ENCODE data around the gene PRKCB. TPM values are rescaled to one million over a fixed set of nuclear protein-coding genes. Genes with fewer than 3 reads are reported as not detected.

Gene PRKCB
- total RNA-seq, 1 donor from 2014 or later, result not detected

DNA sequence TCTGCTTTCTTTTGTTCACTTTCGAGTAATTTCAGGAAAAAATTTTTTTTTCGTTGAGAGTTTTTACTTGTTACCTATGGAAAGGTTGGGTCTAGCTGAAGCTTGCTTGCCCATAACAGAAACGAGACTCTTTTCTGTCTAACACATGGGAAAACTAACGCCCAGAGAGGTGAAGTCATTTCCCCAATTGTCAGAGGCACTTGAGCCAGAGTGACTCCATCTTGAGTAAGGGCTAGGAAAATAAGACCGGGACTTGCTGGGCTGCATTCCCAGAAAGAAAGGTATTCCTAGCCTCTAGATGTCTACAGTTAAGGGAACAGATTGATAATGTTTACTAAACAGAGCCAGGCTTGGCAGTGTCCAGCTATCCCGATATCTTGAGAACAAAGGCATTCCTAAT is 26.8 kb downstream of the PRKCB start:
- TF ChIP-seq, protein P1, sequence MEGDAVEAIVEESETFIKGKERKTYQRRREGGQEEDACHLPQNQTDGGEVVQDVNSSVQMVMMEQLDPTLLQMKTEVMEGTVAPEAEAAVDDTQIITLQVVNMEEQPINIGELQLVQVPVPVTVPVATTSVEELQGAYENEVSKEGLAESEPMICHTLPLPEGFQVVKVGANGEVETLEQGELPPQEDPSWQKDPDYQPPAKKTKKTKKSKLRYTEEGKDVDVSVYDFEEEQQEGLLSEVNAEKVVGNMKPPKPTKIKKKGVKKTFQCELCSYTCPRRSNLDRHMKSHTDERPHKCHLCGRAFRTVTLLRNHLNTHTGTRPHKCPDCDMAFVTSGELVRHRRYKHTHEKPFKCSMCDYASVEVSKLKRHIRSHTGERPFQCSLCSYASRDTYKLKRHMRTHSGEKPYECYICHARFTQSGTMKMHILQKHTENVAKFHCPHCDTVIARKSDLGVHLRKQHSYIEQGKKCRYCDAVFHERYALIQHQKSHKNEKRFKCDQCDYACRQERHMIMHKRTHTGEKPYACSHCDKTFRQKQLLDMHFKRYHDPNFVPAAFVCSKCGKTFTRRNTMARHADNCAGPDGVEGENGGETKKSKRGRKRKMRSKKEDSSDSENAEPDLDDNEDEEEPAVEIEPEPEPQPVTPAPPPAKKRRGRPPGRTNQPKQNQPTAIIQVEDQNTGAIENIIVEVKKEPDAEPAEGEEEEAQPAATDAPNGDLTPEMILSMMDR (IDR thresholded peaks at IDR 0.05), result no peak

DNA sequence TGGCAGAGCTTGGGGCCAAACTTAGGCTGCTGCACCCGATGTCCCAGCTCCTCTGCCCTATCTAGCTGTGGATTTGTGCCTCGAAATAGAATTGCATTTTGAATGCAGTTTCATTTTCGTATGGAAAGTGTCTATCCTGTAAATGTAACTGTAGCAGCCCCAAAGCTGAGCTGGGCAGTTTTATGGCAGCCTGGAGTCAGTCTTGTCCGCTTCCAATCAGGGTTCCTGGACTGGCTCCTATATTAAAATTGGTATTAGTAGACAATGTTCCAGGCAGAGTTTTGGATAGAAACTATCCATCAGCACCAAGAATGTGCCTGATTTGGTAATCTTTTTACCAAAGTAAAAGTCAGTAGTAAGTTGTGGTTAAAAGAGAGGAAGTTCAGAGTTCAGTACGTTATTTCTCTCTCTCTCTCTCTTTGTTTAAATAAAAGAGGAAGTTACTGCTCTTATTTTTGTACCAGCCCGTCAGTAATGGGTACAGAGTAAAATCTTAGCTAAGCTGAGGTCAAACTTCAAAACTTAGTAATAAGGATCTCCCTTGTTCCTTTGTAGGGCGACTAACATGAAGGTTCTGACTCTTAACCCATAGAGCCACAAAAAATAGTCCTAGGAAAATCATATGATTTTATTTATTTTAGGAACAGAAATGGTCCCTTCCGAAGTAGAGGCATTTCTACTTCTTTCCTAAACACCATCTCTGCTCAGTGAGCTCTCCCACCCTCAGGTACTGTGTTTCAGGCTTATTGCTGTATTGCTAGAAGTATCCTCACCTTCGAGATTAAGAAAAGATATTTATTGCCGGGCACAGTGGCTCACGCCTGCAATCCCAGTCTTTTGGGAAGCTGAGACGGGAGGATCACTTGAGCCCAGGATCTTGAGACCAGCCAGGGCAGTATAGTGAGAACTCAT is 28.0 kb downstream of the PRKCB start:
- H3K27ac Mint-ChIP-seq (ENCODE audit: unreplicated experiment), result no peak overlapping the region
- no peak for DNase-seq (ENCODE audit: extremely low spot score, unreplicated experiment)
- H3K36me3 Mint-ChIP-seq (ENCODE audit: unreplicated experiment), result no peaks in the 10 kb centered on the region
- H3K4me3 Mint-ChIP-seq (ENCODE audit: unreplicated experiment), result no peak overlapping the region
- no peaks in the 10 kb centered on the region for H3K9me3 Mint-ChIP-seq (ENCODE audit: unreplicated experiment)
- H3K4me1 Mint-ChIP-seq (ENCODE audit: unreplicated experiment), result no peaks in the 10 kb centered on the region
- H3K27me3 Mint-ChIP-seq (ENCODE audit: unreplicated experiment), result peaks cover 4% of the 10 kb centered on the region
- TF ChIP-seq, protein P1 (IDR thresholded peaks at IDR 0.05), result no peak

More for the DNA sequence above, 26.8 kb downstream of the PRKCB start:
- Mint-ChIP-seq H3K27ac (ENCODE audit: unreplicated experiment) (no peak overlapping the region), H3K4me3 (ENCODE audit: unreplicated experiment) (no peak overlapping the region), H3K9me3 (ENCODE audit: unreplicated experiment) (no peaks in the 10 kb centered on the region), H3K4me1 (ENCODE audit: unreplicated experiment) (no peaks in the 10 kb centered on the region), H3K27me3 (ENCODE audit: unreplicated experiment) (peaks cover 4% of the 10 kb centered on the region), H3K36me3 (ENCODE audit: unreplicated experiment) (no peaks in the 10 kb centered on the region)
- no peak for DNase-seq (ENCODE audit: extremely low spot score, unreplicated experiment)

DNA sequence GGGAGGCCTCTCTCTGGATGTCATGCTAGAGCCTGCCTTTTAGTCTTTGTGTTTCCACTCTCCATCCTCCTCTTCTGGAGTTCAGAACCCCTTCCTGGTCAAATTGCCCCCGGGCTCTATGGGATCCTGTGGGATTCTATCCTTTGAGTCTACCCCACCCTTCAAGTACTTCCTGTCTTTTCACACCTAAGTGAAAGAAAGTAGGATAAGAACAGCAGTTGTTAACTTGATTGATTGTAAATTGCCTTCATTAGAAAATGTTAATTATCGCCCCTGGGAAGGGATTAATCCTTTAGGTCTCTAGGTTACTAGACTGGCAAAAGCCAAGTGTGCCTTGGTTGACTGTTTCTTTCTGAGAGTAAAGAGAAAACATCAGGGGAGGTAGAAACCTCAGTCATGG is 30.1 kb downstream of the PRKCB start:
- TF ChIP-seq, protein P1 (IDR thresholded peaks at IDR 0.05), result no peak
- no peak overlapping the region for H3K4me3 Mint-ChIP-seq (ENCODE audit: unreplicated experiment)
- DNase-seq (ENCODE audit: extremely low spot score, unreplicated experiment), result no peak
- no peaks in the 10 kb centered on the region for H3K9me3 Mint-ChIP-seq (ENCODE audit: unreplicated experiment)
- no peak overlapping the region for H3K27ac Mint-ChIP-seq (ENCODE audit: unreplicated experiment)
- peaks cover 2% of the 10 kb centered on the region for H3K27me3 Mint-ChIP-seq (ENCODE audit: unreplicated experiment)
- no peaks in the 10 kb centered on the region for H3K4me1 Mint-ChIP-seq (ENCODE audit: unreplicated experiment)
- H3K36me3 Mint-ChIP-seq (ENCODE audit: unreplicated experiment), result no peaks in the 10 kb centered on the region

DNA sequence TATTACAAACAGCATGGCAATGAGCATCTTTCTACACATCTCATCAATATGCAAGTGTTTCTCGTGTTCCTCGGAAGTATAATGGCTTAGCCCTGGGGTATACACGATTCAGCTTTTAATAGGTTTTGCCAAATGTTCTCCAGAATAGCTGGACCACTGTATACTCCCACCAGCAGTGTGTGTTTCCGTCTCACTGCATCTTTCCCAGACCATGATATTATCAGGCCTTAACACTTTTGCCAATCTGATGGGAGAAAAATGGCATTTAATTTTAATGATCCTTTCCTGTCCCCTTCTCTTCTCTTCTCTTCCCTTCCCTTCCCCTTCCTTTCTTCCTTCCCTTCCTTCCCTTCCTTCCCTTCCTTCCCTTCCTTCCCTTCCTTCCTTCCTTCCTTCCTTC is 30.8 kb downstream of the PRKCB start:
- no peak for DNase-seq (ENCODE audit: extremely low spot score, unreplicated experiment)
- no peaks in the 10 kb centered on the region for H3K4me1 Mint-ChIP-seq (ENCODE audit: unreplicated experiment)
- H3K4me3 Mint-ChIP-seq (ENCODE audit: unreplicated experiment), result no peak overlapping the region
- TF ChIP-seq, protein P1 (IDR thresholded peaks at IDR 0.05), result no peak
- H3K27ac Mint-ChIP-seq (ENCODE audit: unreplicated experiment), result no peak overlapping the region
- H3K27me3 Mint-ChIP-seq (ENCODE audit: unreplicated experiment), result peaks cover 2% of the 10 kb centered on the region
- no peaks in the 10 kb centered on the region for H3K36me3 Mint-ChIP-seq (ENCODE audit: unreplicated experiment)
- H3K9me3 Mint-ChIP-seq (ENCODE audit: unreplicated experiment), result no peaks in the 10 kb centered on the region

DNA sequence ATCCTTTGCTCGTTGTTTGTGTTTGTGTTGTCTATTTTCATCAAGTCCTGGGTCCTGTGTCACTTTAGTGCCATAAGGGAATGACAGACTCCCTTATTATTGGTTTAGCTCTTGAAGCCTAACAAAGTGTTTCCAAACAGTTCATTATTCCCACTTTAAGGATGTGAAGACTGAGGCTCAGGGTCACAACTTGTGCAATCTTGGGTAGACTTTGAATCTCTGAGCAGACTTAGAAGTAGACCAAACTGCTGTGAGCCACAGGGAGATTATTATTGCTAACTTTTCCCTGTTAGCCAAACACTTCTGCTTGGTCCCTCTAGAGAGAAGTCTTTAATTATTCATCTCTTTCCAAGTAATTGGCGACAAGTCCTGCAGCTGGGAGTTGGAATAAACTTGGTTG is 31.8 kb downstream of the PRKCB start:
- TF ChIP-seq, protein P1 (IDR thresholded peaks at IDR 0.05), result no peak
- no peak overlapping the region for H3K4me3 Mint-ChIP-seq (ENCODE audit: unreplicated experiment)
- no peak overlapping the region for H3K27ac Mint-ChIP-seq (ENCODE audit: unreplicated experiment)
- no peaks in the 10 kb centered on the region for H3K4me1 Mint-ChIP-seq (ENCODE audit: unreplicated experiment)
- no peaks in the 10 kb centered on the region for H3K9me3 Mint-ChIP-seq (ENCODE audit: unreplicated experiment)
- no peaks in the 10 kb centered on the region for H3K36me3 Mint-ChIP-seq (ENCODE audit: unreplicated experiment)
- peaks cover 2% of the 10 kb centered on the region for H3K27me3 Mint-ChIP-seq (ENCODE audit: unreplicated experiment)
- DNase-seq (ENCODE audit: extremely low spot score, unreplicated experiment), result no peak
